Spleen (tissue), 11 donors: ENCODE results near the gene BNIP2. TPM values are rescaled to one million over a fixed set of nuclear protein-coding genes. Genes with fewer than 3 reads are reported as not detected.

Source experiments
- DNase-seq: peaks from one replicate; pipeline ENCODE4 v3.0.0-alpha.2; 2020
- H3K27ac ChIP-seq, 8 donors: fragments of 200-600 bp; sonication (generic) in 7 of 8; 1 replicate in 4 of 8; 2 replicates in 4 of 8; pipeline versions ENCODE4 v1.5.0 to v1.8.0; 2016 to 2021; ENCODE audit warnings: inconsistent platforms in 4 of 8, mild to moderate bottlenecking in 4 of 8, moderate library complexity in 1 of 8
- H3K27me3 ChIP-seq, 7 donors: fragments of 200-600 bp; sonication (generic) in 6 of 7; replicated peaks in 1 of 7; 1 replicate in 4 of 7; 2 replicates in 3 of 7; pipeline versions ENCODE4 v1.5.0 to v1.8.0; 2016 to 2021; ENCODE audit warnings: inconsistent platforms in 3 of 7, mild to moderate bottlenecking in 1 of 7
- H3K36me3 ChIP-seq, 6 donors: fragments of 200-600 bp; sonication (generic) in 5 of 6; 1 replicate in 4 of 6; 2 replicates in 2 of 6; pipeline versions ENCODE4 v1.5.0 to v1.8.0; 2016 to 2021; ENCODE audit warnings: inconsistent platforms in 2 of 6
- H3K4me1 ChIP-seq, 6 donors: fragments of 200-600 bp; sonication (generic) in 5 of 6; 1 replicate in 3 of 6; 2 replicates in 3 of 6; pipeline versions ENCODE4 v1.5.0 to v1.8.0; 2016 to 2021; ENCODE audit warnings: inconsistent platforms in 3 of 6
- H3K4me3 ChIP-seq, 8 donors: fragments of 200-600 bp; sonication (generic) in 7 of 8; 1 replicate in 4 of 8; 2 replicates in 4 of 8; pipeline versions ENCODE4 v1.5.0 to v1.8.0; 2016 to 2021; ENCODE audit warnings: inconsistent platforms in 4 of 8, mild to moderate bottlenecking in 4 of 8, moderate library complexity in 2 of 8
- H3K9me3 ChIP-seq, 8 donors: fragments of 200-600 bp; sonication (generic) in 7 of 8; 1 replicate in 4 of 8; 2 replicates in 4 of 8; pipeline versions ENCODE4 v1.5.0 to v1.8.0; 2016 to 2021; ENCODE audit warnings: inconsistent platforms in 4 of 8
- CTCF ChIP-seq, 11 experiments: fragments of 200-600 bp in 7 of 11; fragments of 450-650 bp in 4 of 11; sonication (generic) in 4 of 11; IDR thresholded peaks in 8 of 11; conservative IDR thresholded peaks in 3 of 11; 1 replicate in 7 of 11; 2 replicates in 4 of 11; pipeline versions ENCODE4 v1.4.0 to v1.8.0; 2016 to 2021; ENCODE audit warnings: antibody characterized with exemption in 11 of 11, inconsistent platforms in 4 of 11, mild to moderate bottlenecking in 1 of 11
- POLR2A ChIP-seq, 3 donors: fragments of 450-650 bp; IDR thresholded peaks; one replicate each; pipeline ENCODE4 v1.5.1; 2017; ENCODE audit warnings: antibody characterized with exemption in 3 of 3, mild to moderate bottlenecking in 1 of 3
- POLR2AphosphoS5 ChIP-seq, 3 donors: sonication (generic); formaldehyde crosslinking; IDR thresholded peaks; one replicate each; pipeline ENCODE4 v1.5.1; 2017; ENCODE audit warnings: antibody characterized with exemption in 3 of 3
- WGBS, 5 donors: extraction: QIAGEN DNeasy Blood & Tissue Kit in 3 of 5; methylation state at CpG; one replicate each; pipeline versions ENCODE4 v1.1.5 to v1.1.7; 2013 to 2018; 5-methylcytosine and 5-hydroxymethylcytosine counted together
- intact Hi-C: fragments of 100-400 bp; cut with DNase I; formaldehyde crosslinking; loops from one replicate; pipeline ENCODE4 v1.15.0; 2023; ENCODE audit warnings: low total_unique reads
- polyA plus RNA-seq, 3 donors: library from polyadenylated mRNA; stranded (reverse); fragments of 200-250 nt; gene quantifications; one replicate each; pipeline ENCODE4 v1.2.1, GENCODE V29; 2013
- total RNA-seq, 7 donors: library from RNA; depleted of rRNA in 3 of 7; stranded (reverse); fragments of >200 nt in 3 of 7; fragmentation: NEBNext Ultra II Directional in 4 of 7; extraction: Animal tissue kit (Norgen Biotek cat#: 25700) in 4 of 7; gene quantifications; one replicate each; pipeline versions ENCODE4 v1.1.0 to v1.2.1, GENCODE V29; 2016 to 2021
- donor health status: healthy with polysubstance abuse.
- donor health status: DM: no; HTN: no; CAD: no; lungs with moderate emphysema.
- donor health status: DM: no; HTN: no; CAD: no.
- donor health status: Bipolar disorder and iron deficiency.
- donor health status: healthy.
- donor health status: DM: no; HTN: no; CAD: no.
- donor health status: DM: yes; HTN: yes; CAD: no.

The BNIP2 gene
- total and polyA plus RNA-seq, 10 donors, result 34.1 to 232 (median 107) TPM

DNA sequence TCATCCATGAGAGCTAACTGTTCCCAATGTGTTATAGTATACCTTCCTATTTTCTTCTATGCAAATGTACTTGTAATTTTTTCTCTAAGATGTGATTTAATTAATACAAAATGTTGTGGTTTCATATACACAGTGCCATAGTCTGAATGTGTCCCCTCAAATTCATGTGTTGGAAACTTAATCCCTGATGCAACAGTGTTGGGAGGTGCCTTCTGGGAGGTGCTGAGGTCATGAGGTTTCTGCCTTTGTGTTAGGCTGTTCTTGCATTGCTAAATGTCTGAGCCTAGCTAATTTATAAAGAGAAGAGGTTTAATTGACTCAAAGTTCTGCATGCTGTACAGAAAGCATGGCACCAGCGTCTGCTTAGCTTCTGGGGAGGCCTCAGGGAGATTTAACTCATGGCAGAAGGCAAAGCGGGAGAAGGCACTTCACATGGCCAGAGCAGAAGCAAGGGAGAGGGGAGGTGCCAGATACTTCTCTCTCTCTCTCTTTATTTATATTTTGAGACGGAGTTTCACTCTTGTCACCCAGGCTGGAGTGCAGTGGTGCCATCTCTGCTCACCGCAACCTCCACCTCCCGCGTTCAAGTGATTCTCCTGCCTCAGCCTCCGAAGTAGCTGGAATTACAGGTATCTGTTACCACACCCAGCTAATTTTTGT is 34.7 kb upstream of the BNIP2 start:
- H3K27me3 ChIP-seq, result peaks cover 0 to 24% (median 0%) of the 10 kb centered on the region in 7 donors
- no peak overlapping the region for H3K27ac ChIP-seq
- no peaks in the 10 kb centered on the region for H3K4me1 ChIP-seq
- WGBS, 5 donors, result 75 to 92% (median 88%) methylated on average over 7 of the region's 7 CpGs
- no peak for DNase-seq
- intact Hi-C loops, result loop anchor here (10.0 kb wide), 2 partner anchors 461 to 601 kb away; no protein-coding TSS in a partner anchor
- no peak overlapping the region for H3K4me3 ChIP-seq
- no peaks in the 10 kb centered on the region for H3K9me3 ChIP-seq
- no peaks in the 10 kb centered on the region for H3K36me3 ChIP-seq
- TF ChIP-seq POLR2AphosphoS5 (IDR thresholded peaks at IDR 0.05), result no peak
- no peak for TF ChIP-seq POLR2A (IDR thresholded peaks at IDR 0.05)
- TF ChIP-seq CTCF (IDR thresholded peaks at IDR 0.05 in 8 of 11, conservative IDR thresholded peaks at IDR 0.05 in 3 of 11), result no peak

GRCh38 chr15:59722476-59722875 is 33.4 kb upstream of the BNIP2 start:
- TF ChIP-seq POLR2A (IDR thresholded peaks at IDR 0.05) (no peak), CTCF (IDR thresholded peaks at IDR 0.05 in 8 of 11, conservative IDR thresholded peaks at IDR 0.05 in 3 of 11) (no peak), POLR2AphosphoS5 (IDR thresholded peaks at IDR 0.05) (no peak)
- H3K27ac ChIP-seq, result no peak overlapping the region
- H3K27me3 ChIP-seq, result peaks cover 0 to 24% (median 0%) of the 10 kb centered on the region in 7 donors
- DNase-seq, result no peak
- WGBS, 5 donors, result 73 to 83% (median 74%) methylated on average over 7 of the region's 7 CpGs
- no peak overlapping the region for H3K4me3 ChIP-seq
- no peaks in the 10 kb centered on the region for H3K9me3 ChIP-seq
- no peaks in the 10 kb centered on the region for H3K36me3 ChIP-seq
- no peaks in the 10 kb centered on the region for H3K4me1 ChIP-seq
- intact Hi-C loops, result loop anchor here (10.0 kb wide), 2 partner anchors 462 to 602 kb away; no protein-coding TSS in a partner anchor

- WGBS, 5 donors, result 84 to 88% (median 88%) methylated on average over 7 of the region's 7 CpGs
- no peak overlapping the region for H3K4me3 ChIP-seq
- H3K27ac ChIP-seq, result no peak overlapping the region
- DNase-seq, result no peak
- no peaks in the 10 kb centered on the region for H3K4me1 ChIP-seq
- TF ChIP-seq CTCF (IDR thresholded peaks at IDR 0.05 in 8 of 11, conservative IDR thresholded peaks at IDR 0.05 in 3 of 11), result no peak
- no peak for TF ChIP-seq POLR2A (IDR thresholded peaks at IDR 0.05)
- TF ChIP-seq POLR2AphosphoS5 (IDR thresholded peaks at IDR 0.05), result no peak
- H3K36me3 ChIP-seq, result no peaks in the 10 kb centered on the region
- no peaks in the 10 kb centered on the region for H3K9me3 ChIP-seq
- intact Hi-C loops, result loop anchor here (10.0 kb wide), 2 partner anchors 463 to 603 kb away; no protein-coding TSS in a partner anchor
- peaks cover 0 to 24% (median 0%) of the 10 kb centered on the region in 7 donors for H3K27me3 ChIP-seq
Observed at GRCh38 chr15:59722037-59722436, 32.9 kb upstream of the BNIP2 start.

DNA sequence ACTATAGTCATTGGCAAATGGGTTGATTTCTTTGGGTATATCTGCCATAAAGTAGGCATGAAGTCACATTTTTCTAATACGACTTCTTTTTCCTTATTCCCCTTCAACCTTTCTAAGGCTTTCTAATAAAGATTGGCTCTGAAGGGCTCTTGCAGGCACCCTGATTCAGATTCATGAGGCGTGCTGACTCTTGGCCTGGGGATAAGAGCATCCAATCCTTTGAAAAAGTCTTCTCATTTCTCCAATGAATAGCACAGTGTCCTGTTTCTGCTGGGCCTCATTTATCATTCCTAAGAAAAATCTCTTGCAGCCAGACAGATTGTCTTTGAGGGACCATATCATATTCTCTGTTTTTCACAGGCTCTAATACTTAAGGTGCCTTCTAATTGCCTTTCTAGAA is 32.3 kb upstream of the BNIP2 start:
- H3K36me3 ChIP-seq, result no peaks in the 10 kb centered on the region
- 85 to 94% (median 87%) methylated on average over 2 of the region's 2 CpGs for WGBS, 5 donors
- no peaks in the 10 kb centered on the region for H3K4me1 ChIP-seq
- TF ChIP-seq POLR2AphosphoS5 (IDR thresholded peaks at IDR 0.05) (no peak), POLR2A (IDR thresholded peaks at IDR 0.05) (no peak), CTCF (IDR thresholded peaks at IDR 0.05 in 8 of 11, conservative IDR thresholded peaks at IDR 0.05 in 3 of 11) (no peak)
- peaks cover 0 to 21% (median 0%) of the 10 kb centered on the region in 7 donors for H3K27me3 ChIP-seq
- H3K27ac ChIP-seq, result no peak overlapping the region
- no peak overlapping the region for H3K4me3 ChIP-seq
- H3K9me3 ChIP-seq, result no peaks in the 10 kb centered on the region
- no peak for DNase-seq
- intact Hi-C loops, result loop anchor here (10.0 kb wide), 2 partner anchors 463 to 603 kb away; no protein-coding TSS in a partner anchor
